ENCODE measurements around the gene GDI1. TPM values are rescaled to one million over a fixed set of nuclear protein-coding genes. Genes with fewer than 3 reads are reported as not detected.

Gene GDI1
- total RNA-seq, 1 donor from 2014 or later, result 177 TPM

DNA sequence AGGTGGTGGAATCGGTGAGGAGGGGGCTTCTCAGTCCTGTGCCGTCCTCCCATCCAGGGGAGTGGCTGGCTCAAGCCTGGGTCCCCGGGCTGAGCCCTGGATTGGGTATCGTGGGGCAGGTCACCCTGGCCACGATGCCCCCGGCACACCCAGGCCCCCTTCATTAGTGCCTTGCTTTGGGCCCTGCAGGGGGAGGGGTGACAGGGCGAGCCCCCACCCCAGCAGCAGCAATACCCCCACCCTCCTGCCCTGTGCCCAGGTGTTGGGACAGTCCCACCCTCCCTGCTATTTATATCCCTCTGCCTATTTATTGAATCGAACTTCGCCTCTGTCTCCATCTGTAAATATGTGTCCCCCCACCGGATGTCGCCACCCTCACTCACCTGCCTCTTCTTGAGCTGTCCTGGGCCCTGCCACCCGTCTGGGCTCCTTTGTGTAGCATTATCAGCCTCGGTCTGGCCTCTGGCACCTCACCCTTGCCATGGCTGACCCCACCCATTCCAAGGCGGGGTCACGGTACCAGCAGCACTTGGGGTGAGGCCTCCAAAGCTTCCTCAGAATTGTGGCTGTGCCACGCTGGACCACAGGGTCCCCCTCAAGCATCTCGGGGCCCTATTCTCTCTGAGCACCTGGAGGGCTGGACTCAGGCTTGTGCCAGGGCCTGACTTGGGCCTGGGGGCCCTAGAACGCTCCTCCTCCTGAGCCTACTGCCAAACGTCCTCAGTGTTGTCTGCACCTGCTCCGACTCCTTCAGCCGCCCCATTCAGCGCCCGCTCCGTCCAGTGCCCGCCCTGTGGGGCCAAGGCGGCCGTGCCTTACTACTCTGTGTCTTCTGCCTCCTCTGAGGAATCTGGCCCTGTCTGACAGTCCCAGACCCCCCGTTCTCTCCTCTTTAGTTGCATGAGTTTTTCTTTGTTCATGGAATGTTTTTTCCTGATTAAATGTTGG is 36.0 kb downstream of the GDI1 start:
- intact Hi-C loops (cut with DNase I), result no loop called here
- ATAC-seq, result no peak
- no peak for DNase-seq (ENCODE audit: low spot score)

DNA sequence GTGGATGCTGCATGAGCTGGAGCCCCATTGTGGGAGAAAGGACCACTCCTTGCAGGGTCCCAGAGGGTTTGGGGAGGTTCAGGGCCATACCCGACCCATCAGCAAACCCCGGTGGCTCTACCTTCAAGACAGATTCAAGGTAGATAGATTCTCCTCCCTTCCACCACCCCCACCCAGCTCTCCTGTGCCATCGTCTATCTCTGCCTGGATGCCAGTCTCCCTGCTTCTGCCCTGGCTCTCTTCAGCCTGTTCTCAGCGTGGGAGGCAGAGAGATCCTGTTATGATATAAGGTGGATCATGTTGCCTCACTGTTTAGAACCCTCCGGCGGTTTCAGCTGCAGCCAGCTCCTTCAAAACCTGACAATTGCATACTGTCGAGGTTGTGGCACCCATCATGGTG is 36.7 kb downstream of the GDI1 start:
- DNase-seq (ENCODE audit: low spot score) (no peak), ATAC-seq (no peak)
- intact Hi-C loops (cut with DNase I), result no loop called here

DNA sequence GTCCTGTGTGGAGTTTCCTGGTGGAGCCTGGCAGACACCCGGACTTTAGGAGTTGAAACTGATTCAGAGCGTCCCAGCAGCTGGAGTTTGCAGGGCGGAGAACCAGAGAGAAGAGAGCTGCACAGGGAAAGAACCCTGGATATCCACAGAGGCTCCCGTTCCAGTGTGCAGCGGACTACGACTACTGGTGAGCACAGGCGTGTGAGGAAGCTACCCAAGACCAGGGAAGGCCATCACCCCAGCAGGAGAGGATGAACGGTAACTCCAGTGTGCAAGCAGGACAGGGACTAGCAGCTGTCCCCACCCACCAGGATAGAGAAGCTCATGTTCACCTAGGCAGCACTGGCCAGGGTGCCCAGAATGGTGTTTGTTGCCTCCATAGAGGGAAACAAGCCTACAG is 39.9 kb downstream of the GDI1 start:
- intact Hi-C loops (cut with DNase I), result no loop called here
- DNase-seq (ENCODE audit: low spot score) (no peak), ATAC-seq (no peak)

DNA sequence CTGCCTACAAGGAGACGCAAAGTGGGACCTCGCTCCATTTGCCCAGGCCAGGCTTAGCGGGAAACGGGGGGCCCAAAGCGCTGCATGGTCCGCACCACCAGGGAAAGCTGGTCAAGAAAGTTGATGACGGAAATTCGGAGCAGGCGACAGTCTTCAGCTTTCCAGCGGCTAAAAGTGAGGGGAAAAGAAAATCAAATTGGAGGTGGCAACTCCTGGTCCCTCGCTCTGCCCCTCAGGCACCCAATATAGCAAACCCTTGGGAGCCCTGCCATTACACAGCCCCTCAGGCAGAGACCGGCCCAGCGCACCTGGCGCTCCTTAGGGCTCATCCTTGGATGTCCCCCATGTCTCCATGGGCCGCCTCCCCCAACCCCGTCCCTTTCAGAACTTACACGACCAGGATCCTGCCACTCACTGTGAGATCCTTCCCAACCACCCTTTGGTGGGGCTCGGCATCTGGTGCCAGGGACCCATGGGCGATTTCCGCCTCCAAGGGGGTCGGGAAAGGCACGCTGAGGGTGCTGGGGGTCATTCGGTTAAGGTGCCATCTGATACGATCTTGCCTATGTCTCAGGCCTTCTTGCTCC is 41.0 kb downstream of the GDI1 start:
- ATAC-seq (no peak), DNase-seq (ENCODE audit: low spot score) (peak; percentile 59)
- intact Hi-C loops (cut with DNase I), result no loop called here

DNA sequence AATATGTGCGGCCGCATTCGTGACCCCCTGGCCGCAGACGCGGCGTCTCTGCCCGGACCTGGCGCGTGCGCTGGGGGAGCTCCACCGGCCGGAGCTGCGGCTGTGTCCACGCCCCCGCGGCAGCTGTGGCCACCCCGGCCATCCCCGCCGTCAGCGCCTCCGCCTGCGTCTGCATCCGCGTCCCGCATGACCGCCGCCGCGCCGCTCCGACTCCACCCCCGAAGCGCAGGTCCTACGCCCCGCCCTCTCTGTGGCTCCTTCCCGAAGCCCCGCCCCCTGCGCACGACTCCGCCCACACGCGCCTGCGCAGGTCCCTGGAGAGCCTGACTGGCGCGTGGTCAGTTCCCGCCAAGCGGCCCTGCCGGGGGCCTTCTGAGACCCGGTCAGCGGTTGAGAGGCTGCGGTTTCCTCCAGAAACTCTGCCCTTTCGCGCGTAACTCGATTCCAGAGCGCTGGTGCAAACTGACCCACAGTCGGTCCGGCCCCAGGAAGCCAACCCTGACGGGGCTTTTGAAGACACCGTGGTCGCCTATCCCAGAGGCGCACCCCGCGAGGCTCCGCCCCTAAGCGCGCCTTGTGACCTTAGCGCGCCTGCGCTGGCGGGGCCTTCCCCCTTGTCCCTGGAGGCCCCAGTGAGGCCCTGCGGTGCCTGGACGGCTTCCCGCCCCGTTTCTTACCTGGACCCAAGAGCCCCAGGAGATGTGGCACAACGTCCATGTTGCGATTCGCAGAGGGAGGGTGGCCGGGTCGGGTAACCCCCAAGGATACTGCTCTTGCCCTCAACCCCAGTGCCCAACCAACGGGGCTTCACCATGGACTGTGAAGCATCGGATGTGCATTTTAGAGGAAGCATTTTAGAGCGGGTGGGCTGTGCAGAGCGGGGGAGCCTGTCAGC is 42.0 kb downstream of the GDI1 start, which contains the start of gene LAGE3:
LAGE3 (minus strand) TSS at position 554 of the 895 bp plus-strand sequence; CDS start at position 188, 366 bp downstream.
- intact Hi-C loops (cut with DNase I), result no loop called here
- peak; percentile 96 for DNase-seq (ENCODE audit: low spot score)
- peak; percentile 97 for ATAC-seq

DNA sequence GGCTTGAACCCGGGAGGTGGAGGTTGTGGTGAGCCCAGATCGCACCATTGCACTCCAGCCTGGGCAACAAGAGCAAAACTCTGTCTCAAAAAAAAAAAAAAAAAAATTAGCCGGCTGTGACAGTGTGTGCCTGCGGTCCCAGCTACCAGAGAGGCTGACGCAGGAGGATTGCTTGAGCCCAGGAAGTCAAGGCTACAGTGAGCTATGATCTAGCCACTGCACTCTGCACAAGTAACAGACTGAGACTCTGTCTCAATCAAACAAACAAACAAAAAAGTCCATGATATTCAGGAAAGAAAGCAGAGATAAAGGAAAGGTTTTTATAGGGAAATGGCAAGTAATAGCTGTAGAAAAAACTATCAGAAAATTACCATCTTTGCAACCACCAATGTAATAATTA is 44.2 kb downstream of the GDI1 start:
- ATAC-seq (no peak), DNase-seq (ENCODE audit: low spot score) (no peak)
- intact Hi-C loops (cut with DNase I), result no loop called here

DNA sequence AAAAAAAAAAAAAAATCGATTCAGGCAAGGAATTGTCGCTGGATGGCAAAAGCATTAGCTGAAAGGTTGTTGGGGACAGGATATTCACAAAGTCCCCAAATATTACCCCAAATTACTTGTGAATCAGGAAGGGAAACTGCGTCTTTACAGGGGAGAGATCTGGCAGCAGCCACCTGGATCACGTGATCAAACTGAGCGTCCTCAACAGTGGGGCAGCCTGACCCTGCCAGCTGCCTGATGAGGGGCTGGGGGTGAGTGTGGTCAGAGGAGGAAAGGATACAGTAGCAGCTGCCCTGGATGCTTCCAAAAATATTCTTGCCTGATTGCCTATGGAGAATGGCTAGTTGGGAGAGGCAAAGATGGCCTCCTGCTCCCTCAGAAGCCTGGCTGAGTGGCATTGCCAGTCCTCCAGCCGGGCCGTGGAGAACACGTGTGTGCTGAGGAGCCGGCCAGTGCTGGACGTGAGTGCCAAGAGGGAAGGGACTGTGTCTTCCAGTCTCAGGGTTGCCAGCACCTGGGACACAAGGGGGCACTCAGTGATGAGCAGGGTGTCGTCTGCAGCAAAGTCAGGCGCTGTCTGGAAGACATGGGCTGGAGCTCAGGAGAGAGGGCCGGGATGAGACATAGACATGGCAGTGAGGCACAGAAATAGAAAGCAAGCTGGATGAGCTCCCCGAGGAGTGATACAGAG is 45.1 kb downstream of the GDI1 start:
- ATAC-seq (no peak), DNase-seq (ENCODE audit: low spot score) (peak; percentile 55)
- intact Hi-C loops (cut with DNase I), result no loop called here

DNA sequence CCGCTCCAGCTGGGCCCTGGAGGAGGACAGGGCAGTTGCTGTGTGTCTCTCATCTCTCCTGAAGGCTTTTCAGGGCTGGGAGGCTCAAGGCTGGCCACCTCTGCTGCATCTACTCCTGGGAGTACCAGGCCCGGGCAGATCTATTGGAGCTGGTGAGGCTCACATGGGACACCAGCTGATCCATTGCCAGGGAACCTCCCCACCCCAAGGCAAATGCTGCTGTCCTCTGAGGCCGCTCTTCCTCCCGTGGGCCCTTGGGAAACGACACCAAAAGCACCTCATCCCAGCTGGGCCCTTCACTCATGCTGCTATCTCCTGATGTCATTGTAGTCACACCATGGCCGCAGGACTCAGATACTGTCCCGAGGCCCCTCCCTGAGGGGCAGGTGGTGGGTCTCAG is 45.8 kb downstream of the GDI1 start:
- DNase-seq (ENCODE audit: low spot score) (peak; percentile 46), ATAC-seq (no peak)
- intact Hi-C loops (cut with DNase I), result no loop called here

DNA sequence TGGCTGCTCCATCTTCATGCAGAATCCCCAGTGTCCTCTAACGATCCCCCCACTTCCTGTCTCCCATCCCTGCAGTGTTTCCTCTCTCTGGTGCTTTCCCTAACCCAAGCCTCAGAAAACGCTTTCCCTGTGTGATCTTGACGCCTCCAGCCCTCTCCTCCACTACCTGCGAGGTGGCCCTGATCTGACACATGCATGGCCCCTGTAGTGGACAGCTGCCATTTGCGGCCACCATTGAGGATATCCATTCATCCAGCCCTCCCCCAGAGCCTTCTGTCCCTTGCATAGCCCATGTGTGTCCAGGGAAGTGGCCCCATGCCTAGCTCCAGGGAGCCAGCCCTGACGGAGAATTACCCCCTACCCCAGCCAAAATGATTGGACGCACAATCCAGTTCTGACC is 46.4 kb downstream of the GDI1 start:
- DNase-seq (ENCODE audit: low spot score) (no peak), ATAC-seq (no peak)
- intact Hi-C loops (cut with DNase I), result no loop called here

DNA sequence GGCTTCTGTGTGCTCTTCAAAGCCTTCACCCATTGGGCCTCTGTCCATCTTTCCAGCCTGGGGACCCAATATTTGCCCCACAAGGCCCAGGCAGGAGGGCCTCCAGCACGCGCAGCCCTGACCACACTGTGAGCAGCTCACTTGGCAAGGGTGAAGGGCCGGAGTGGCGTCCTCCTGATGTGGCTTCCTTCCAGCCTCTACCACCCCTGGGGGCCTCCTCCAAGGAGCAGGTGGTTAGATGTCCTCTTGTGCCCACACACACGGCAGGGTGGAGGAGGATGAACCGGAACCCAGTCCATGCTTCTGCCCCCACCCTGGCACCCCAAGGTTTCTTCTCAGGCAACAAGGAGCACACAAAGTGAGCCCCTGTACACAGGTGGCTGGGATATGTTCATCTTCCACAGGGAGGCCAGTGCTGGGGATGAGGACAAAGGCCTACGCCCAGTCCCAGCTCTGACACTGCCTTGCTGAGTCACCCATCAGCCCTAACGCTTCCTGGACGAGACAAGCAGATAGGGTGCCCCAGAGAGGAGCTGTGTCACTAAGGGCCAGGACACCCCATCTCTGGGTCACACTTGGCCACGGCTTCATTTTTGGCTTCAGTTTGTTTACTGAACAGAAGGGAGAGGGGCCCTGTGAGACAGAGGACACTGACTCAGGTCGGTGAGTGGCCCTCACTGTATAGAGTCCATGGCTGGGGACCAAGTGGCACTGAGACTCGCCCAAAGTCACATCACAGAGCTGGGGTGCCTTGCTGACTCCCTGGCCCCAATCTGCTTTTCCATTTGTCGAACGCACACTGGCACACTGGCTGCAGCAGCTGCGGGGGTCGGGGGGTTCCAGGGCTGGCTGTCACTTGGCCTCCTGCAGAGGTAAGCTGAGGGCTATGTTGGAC is 47.5 kb downstream of the GDI1 start:
- ATAC-seq, result no peak
- intact Hi-C loops (cut with DNase I), result no loop called here
- DNase-seq (ENCODE audit: low spot score), result peak; percentile 54

DNA sequence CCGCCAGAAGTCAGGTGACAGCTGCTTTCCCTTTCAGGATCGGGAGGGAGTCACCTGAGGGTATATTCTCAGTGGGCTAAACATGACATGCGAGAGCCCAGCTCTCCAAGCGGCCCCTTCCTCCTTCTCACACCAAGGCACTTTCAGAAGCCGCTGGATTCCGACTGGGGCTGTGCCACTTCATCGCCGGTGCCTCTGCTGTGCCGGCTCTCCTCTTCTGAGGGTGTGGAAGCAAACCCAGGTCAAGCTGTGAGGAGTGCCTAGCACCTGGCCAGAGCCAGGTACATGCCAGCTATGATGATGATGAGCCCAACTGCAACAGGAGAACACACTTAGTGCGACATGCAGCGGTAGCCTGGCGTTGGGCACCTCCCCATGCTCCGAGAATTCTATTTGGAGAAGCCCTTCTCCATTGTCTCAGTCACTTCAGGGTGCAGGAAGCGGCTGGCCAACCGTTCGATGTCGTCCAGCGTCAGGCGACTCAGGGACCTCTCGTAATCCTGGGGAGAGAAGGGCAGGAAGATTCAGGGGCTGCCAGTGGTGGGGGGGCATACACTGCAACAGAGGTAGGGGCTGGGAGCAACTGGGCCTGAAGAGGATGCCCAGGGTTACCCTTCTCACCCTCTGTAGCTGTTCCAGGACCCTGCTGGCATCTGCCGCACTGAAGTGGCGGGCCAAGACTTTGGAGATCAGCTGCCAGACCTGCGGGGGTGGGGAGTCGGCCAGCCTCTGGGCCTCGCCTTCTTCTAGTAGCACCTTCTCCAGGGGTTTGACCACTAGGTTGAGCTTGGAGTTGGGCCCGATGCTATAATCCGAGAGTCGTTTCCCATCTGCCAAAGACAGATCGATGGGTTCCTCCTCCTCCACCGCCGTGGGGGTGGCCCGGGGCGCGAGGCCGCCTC is 48.4 kb downstream of the GDI1 start:
- peak; percentile 64 for DNase-seq (ENCODE audit: low spot score)
- no peak for ATAC-seq
- intact Hi-C loops (cut with DNase I), result no loop called here

DNA sequence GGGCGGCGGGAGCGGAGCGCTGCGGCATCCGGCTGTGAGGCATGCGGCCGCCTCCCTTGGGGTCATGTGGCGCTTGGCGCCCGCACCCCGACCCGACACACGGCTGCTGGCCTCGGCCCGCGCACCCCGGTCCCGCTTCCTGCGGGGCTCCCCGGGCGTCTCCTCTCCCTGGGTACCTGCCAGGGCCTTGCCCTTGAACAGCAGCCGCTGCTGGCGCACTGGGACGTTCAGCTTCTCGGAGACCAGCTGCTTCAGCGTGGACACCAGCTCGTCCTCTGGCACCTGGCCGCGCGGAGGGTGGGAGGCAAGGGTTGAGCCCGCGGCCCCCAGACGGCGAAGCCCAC is 49.1 kb downstream of the GDI1 start:
- DNase-seq (ENCODE audit: low spot score), result peak; percentile 70
- intact Hi-C loops (cut with DNase I), result no loop called here
- no peak for ATAC-seq

DNA sequence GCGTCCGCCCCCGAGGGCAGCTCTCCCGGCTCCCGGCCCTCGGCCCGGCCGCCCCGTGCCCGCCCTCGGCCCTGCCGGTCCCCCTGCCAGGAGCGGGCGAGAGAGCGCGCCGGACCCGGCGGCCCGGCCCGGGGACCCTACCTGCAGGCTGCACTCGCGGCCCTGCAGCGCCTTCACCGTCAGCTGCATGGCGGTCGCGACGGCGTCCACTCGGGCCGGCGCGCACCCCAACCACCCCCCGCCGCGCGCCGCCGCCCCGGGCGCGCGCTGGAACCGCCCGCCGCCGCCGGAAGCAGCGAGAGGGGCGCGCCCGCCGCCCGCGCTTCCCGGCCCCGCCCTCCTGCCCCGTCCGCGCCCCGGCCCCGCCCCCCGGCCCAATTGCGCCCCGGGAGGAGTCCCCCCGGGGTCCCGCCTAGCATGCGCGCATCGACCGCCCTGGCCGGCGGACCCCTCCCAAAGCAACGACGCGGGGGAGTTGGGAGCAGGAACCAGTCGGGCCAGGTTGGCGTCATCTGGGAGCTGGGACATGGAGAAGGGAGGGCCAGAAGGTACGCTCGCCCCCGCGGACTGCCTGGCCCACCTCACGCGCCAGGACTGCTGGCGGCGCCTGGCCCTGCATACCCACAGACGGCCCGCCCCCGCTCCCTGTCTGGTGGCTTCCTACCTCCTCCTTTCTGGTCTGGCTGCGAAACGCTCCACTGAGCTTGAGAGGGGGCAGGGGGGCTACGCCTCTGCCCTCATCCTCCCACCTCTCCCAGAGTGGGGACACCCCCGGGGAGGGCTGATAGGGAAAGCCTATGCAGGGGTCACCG is 49.6 kb downstream of the GDI1 start, which contains the start of gene UBL4A:
UBL4A (minus strand) TSS at position 220 of the 812 bp plus-strand sequence; CDS start at position 189, 31 bp downstream.
- ATAC-seq (peak; percentile 23), DNase-seq (ENCODE audit: low spot score) (peak; percentile 72)
- intact Hi-C loops (cut with DNase I), result no loop called here

DNA sequence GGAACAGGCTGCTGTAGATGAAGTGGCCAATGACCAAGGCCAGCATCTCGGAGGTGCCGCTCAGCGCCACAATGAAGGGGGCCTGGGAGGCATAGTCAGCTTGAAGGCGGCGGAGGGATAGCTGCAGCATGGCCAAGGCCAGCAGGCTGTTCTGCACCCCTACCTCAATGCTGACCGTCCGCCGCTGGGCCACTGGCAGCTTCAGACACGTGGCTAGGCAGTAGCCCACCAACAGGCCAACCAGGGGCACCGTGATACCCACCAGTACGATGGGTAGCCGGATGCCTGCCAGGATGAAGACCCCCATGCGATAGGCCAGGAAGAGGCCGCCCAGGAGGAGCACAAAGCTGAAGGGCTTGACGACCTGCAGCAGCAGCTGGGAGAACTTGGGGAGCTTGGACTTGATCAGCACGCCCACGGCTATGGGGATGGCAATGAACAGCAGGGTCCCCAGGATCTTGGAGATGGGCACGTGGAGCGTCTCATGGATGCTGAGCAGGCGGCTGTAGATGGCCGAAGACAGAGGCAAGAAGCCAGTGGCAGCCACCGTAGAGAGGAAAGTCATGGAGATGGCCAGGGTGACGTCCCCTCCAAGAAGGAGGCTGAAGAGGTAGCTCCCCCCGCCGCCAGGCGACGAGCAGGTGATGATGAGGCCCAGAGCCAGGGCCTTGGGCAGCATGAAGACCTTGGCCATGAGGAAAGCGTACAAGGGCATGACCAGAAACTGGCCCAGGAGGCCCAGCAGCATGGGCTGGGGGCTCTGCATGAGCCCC is 50.8 kb downstream of the GDI1 start:
- intact Hi-C loops (cut with DNase I), result no loop called here
- DNase-seq (ENCODE audit: low spot score) (peak; percentile 56), ATAC-seq (no peak)

DNA sequence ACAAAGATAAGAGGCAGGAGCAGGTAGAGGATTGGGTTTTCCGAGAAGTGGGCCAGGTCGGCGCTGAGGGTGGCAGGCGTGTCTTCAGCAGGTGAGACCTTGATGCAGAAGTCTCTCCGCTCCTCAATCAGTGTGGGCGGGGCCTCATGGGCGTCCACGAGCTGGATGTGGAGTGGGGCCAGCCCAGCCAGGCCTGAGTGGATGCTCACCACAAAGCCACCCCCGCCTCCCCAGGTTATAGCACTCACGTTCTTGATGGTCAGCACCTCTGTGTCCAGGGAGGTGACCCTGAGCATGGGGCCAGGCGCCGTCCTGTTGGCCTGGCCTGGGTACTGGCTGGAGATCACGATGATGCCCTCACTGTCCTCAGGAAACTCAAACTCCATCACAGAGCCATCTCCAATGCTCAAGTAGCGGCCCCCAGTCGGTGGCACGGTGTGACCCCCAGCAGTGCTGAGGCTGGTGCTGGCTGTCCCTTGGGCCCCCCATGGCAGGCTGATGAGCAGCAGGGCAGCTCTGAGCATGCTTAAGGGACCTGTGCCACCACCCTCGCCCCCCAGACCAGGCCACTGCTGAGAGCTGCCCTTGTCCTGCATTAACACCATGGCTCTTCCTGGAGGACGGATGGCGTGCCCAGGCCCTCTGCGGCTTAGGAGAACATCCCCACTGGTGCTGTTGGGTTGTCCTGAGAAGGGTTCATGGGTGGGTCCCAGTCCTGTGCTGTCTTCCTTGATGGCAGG is 51.6 kb downstream of the GDI1 start:
- DNase-seq (ENCODE audit: low spot score) (peak; percentile 54), ATAC-seq (no peak)

More for the DNA sequence above, 51.6 kb downstream of the GDI1 start:
- intact Hi-C loops (cut with DNase I), result no loop called here

All from sciatic nerve (tissue), 2 donors.